Activated CD8-positive, alpha-beta memory T cell treated with anti-CD3 and anti-CD28 coated beads, Interleukin-2, amount 50 U/mL, for 1 hour (primary cell): Measurements from ENCODE around the gene GALNT9.
"Not testable (repeated sequence)": the region's sequence is repeated elsewhere in the genome, so short reads cannot be mapped to it uniquely, and the experiment has no call there.

Experiments used
- DNase-seq: peaks from one replicate; pipeline ENCODE4 v3.0.0-alpha.2; 2020; ENCODE audit errors: extremely low read depth

GALNT9 gene

GRCh38 chr12:132199526-132200319 lies 129.7 kb downstream of the GALNT9 start:
- DNase-seq, result no peak

DNA sequence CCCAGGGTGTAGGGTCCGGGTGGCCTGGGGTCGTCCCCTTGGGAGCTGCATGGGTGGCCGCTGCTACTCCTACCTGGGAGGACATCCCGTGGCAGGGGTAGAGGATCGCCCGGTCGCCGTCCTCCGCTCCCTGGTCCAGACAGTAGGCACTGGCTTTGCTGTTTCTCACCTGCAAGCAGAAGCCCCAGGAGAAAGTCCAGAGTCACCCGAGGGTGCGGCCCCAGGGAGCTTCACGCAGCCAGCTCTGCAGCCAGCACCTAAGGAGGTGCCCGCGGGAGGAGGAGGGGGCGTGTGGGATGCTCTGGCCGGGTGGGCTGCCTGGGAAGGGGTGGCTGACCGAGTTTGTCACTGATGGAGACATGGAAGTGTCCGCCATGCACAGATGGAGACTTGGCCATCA lies 130.3 kb downstream of the GALNT9 start:
- DNase-seq, result no peak

- DNase-seq, result no peak
These were observed 131.6 kb downstream of the GALNT9 start for GRCh38 chr12:132197581-132198354.

GRCh38 chr12:132196873-132197390 lies 132.5 kb downstream of the GALNT9 start:
- DNase-seq, result no peak

DNA sequence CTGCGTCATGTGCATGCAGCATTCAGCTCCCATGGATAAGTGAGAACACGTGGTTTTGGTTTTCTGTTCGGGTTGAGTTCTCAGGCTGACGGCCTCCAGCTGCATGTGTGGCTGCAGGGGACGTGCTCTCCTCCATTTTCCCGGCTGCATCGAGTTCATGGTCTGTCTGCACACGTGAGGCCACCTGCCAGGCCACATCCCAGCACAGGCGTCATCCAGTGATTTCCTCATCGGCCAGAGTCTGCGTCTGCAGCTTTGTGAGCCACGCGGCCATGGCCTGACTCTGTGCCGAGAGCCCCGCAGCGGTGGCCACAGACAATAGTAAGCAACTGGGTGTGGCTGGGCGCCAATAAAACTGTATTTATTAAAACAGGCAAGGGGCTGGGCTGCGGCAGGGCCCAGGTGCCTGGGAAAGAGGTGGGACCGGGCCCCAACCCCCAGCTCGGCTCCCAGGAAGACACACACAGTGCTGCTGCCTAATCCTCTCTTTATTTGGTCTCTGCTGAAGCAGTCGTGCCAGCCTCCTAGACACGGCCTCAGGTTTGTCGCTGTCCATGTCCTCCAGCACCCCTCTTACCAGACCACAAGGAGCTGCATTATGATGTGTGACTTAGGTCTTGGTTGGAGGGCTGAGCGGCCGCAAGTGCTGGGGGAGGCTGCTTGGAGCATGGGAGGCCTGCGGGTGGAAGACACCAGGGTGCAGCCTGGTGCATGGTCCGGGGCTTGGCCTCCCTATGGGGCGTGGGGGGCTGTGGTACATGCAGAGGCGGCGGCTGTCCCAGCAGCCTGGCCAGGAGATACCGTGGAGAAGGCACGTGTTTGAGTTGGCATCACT lies 133.1 kb downstream of the GALNT9 start:
- DNase-seq, result no peak

- DNase-seq, result not testable (repeated sequence)
These were observed 134.1 kb downstream of the GALNT9 start for GRCh38 chr12:132195242-132195641.

- DNase-seq, result no peak
These were observed 134.8 kb downstream of the GALNT9 start for GRCh38 chr12:132194556-132194955.

- no peak for DNase-seq
These were observed 135.3 kb downstream of the GALNT9 start for GRCh38 chr12:132194056-132194455.

GRCh38 chr12:132191715-132192553 lies 137.5 kb downstream of the GALNT9 start:
- DNase-seq, result no peak

GRCh38 chr12:132190834-132191500 lies 138.4 kb downstream of the GALNT9 start:
- DNase-seq, result no peak

DNA sequence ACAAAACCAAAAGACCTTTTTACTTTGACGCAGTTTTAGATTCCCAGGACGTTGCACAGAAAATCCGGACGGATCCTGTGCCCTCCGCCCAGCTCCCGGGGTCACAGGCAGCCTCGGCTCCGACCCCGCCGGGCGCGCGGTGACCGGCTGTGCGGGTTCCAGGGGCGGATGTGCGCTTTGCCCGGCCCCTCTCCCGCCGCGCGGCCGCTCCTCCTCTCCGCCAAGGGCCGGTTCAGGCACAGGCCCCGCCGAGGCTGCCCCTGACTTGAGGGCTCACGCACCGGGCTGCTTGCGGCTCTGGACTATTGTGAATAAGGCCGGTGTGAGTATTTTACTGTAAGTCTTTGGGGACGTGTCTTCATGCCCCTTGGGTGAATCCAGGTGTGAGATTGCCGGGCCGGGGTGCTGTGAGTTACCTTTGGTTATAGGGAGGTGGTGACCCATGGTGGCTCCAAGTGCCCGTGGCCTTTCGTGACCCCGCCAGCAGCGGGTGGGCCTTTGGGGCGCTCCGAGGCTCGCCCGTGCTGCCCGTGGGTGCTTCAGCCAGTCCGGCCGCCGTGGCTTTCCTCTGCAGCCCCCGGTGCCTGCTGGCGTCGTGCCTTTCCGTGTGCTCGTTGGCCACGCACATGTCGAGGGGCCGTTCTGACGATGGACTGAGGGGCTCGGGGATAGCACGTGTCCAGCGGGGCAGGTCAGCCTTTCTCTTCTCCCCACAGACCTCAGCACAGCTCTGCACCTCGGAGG lies 139.2 kb downstream of the GALNT9 start:
- no peak for DNase-seq

DNA sequence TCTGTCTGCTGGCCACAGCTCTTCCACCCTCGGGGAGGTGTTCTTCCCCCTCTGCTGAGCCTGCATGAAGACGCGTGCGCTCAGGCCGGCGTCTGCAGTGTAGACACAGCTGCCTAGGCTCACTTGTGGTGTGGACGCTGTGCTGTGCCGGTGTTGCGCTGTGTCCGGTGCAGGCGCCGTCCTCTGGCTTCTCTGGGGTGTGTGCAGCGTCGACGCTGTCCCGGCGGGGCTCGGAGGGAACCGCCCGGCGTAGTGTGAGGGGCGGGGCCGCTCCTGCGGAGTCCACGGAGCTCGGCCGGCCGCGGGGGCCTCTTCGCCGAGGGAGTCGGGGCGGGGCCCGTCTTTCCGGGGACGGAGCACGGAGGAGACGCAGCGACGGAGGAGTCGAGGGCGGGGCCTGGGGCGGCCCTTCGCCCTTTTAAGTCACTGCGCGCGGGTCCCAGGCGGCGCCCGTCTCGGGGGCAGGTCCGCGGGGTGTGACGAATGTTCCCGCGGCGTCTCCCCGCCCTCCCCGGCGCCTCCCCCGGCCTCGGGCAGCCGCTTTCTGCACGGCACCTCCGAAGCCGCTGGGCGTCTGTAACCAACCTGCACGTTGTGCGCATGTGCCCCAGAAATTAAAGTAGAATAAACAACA lies 139.9 kb downstream of the GALNT9 start:
- DNase-seq, result peak; percentile 73

DNA sequence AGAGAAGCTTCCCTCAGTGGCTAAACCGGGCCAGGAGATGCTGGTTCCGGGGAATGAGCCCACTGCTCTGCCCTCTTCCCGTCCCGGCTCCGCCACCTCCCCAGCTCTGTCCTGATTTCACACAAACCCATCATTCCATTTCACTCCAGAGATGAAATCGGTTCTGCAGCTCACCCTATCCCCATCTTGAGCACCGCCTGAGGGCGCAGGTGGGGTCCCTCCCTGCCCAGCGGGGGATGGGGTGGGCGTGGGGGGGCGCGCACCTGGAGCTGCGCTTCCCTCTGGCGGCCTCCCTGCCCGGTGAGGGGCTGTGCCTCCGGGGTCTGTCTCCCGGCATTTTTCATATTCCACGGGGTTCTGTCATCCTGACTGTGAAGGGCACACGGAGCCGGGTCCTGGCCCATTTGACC lies 140.5 kb downstream of the GALNT9 start:
- DNase-seq, result no peak

GRCh38 chr12:132188451-132188901 lies 140.9 kb downstream of the GALNT9 start:
- DNase-seq, result no peak

DNA sequence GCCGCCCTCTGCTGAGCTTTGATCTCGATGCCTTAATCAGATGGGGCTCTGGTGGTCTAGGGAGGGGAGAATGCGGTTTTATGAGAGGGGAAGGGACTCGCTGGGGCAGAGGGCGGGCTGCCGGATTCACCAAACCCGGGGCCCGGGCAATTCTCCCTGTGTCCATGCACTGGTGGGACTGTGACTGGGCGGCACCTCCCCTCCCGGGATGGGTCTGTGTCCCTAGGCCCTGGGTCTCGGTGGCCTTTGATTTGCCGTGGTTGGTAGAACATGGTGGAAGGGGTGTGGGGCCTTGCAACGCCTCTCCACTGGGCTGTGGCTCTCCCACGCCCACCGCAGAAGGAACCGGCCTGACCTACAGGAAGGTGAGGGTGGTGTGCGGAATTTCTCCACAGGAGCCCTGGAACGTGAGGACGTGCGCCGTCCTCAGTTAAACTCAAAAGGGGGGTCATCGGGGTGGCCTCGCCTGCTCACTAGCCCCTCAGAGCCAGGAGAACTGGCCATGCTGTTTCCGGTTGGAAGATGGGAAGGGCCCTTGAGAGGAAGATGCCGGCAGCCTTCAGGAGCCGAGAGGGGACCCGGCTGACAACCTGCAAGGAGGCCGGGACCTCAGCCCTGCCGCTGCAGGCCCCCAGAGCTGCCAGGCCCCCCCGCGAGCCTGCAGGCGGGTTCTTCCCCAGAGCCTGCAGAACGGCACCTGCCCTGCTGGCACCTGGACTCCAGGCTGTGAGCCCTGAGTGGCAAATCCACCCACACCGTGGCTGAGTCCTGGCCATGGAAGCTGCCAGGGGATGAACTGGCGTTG lies 141.5 kb downstream of the GALNT9 start:
- DNase-seq, result no peak

DNA sequence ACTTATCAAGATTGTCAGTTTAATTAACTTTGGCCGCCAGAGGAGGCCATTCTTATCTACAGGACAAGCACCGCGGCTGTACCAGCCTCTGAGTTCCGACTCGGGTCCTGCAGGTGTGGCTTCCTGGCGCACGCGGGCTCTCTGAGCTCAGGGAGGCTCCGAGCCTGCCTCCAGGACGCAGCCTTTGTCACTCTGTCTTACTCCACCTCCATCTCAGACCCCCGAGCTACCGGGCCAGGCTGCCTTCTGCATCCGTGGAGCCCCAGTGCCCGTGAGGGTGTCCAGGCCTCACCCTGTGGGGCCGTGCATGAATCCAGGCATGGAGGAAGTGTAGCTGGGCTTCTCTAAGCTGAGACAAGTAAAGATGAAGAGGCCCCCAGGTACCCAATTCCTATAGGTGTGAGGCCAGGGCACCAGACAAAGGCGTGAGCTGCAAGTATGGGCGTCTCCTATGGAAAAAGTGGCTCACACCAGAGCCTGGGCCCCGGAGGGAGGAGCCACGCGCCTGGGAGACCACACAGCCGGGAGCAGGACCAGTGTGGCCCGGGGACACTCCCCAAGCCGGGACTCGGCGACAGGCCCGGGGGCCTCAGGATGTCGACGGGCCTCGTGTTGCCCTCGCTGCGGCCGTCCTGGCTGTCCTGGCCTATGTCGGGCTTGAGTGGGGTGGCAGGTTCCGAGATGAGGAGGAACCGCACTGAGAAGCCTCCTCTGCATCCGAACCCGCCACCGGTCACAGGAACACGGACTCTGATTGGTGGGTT lies 142.3 kb downstream of the GALNT9 start:
- no peak for DNase-seq

- DNase-seq, result no peak
These were observed 143.1 kb downstream of the GALNT9 start for GRCh38 chr12:132186208-132186856.
